DMS53 (cell line): Measurements from ENCODE around the gene TXNDC2.

Source experiments
- DNase-seq: peaks from one replicate; lab custom pipeline; 2025; lab: John Stamatoyannopoulos, UW

The TXNDC2 gene

GRCh38 chr18:9933865-9934264 lies 48.1 kb downstream of the TXNDC2 start:
- DNase-seq: no peak

- DNase-seq: no peak
Observed at GRCh38 chr18:9934274-9934673, 48.5 kb downstream of the TXNDC2 start.
